Esophagus squamous epithelium (tissue), 4 donors: Measurements from ENCODE around the gene HMCES.
"Not testable (repeated sequence)": the region's sequence is repeated elsewhere in the genome, so short reads cannot be mapped to it uniquely, and the experiment has no call there.

Source experiments
- CTCF ChIP-seq, 6 experiments: fragments of 450-650 bp in 4 of 6; fragments of 200-600 bp in 2 of 6; sonication (generic) in 2 of 6; IDR thresholded peaks; one replicate each; pipeline ENCODE4 v1.5.1; 2016 to 2019; ENCODE audit warnings: antibody characterized with exemption in 6 of 6, mild to moderate bottlenecking in 4 of 6, moderate library complexity in 4 of 6
- POLR2A ChIP-seq, 4 donors: fragments of 450-650 bp; IDR thresholded peaks; one replicate each; pipeline ENCODE4 v1.6.1; 2017; ENCODE audit warnings: antibody characterized with exemption in 4 of 4, mild to moderate bottlenecking in 4 of 4, moderate library complexity in 3 of 4

DNA sequence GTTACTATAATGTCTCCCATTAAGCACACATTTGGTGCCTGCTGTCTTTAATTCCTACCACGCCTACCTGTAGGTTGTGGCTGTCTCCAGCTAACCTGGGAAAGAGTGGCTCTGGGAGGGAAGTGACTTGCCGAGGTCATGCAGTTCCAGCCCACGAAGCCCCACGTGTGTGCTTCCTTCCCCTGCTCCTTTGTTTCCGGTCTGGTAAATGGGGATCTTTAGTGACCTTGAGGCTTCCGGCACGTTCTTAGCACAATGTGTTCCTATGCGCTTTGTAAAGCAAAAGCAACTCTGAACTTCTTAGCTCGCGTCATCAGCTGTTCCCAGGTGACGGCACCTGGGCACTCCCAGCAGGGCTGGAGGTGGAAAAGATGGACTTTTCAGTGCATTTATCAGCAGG lies 70.5 kb downstream of the HMCES start:
- TF ChIP-seq CTCF, POLR2A (IDR thresholded peaks at IDR 0.05): not testable (repeated sequence)
